ENCODE measurements around the gene ARFGAP1. TPM values are rescaled to one million over a fixed set of nuclear protein-coding genes. Genes with fewer than 3 reads are reported as not detected.

Gene ARFGAP1
- total RNA-seq, 1 experiment from 2014 or later: 207 TPM

- no peak for TF ChIP-seq ATF6 (CRISPR knock-in tag; IDR thresholded peaks at IDR 0.05)
- no peak for TF ChIP-seq ZNF425 (CRISPR knock-in tag; conservative IDR thresholded peaks at IDR 0.05)
- no peak for TF ChIP-seq E2F1 (CRISPR knock-in tag; IDR thresholded peaks at IDR 0.05)
- TF ChIP-seq ZNF671 (CRISPR knock-in tag; IDR thresholded peaks at IDR 0.05): no peak
- TF ChIP-seq ZNF281 (CRISPR knock-in tag; IDR thresholded peaks at IDR 0.05): no peak
Observed at GRCh38 chr20:63333241-63333836, 60.7 kb downstream of the ARFGAP1 start (continued).

GRCh38 chr20:63334356-63334755 is 61.7 kb downstream of the ARFGAP1 start:
- Mint-ChIP-seq H3K4me3 (no peak overlapping the region), H3K27ac (no peak overlapping the region), H3K4me1 (no peaks in the 10 kb centered on the region), H3K9me3 (peaks cover 26% of the 10 kb centered on the region), H3K36me3 (peaks cover 6% of the 10 kb centered on the region), H3K27me3 (ENCODE audit: low read depth) (peaks cover 5% of the 10 kb centered on the region)
- no peak for DNase-seq (ENCODE audit: low spot score)
- TF ChIP-seq ZNF138 (CRISPR knock-in tag; conservative IDR thresholded peaks at IDR 0.05) (no peak), CREB1 (CRISPR knock-in tag; IDR thresholded peaks at IDR 0.05) (no peak), TEAD4 (CRISPR knock-in tag; IDR thresholded peaks at IDR 0.05) (no peak), NFYB (CRISPR knock-in tag; conservative IDR thresholded peaks at IDR 0.05; ENCODE audit: low read depth) (no peak), ATF3 (CRISPR knock-in tag; conservative IDR thresholded peaks at IDR 0.05) (no peak), ZNF317 (CRISPR knock-in tag; IDR thresholded peaks at IDR 0.05; ENCODE audit: borderline replicate concordance, low read depth) (no peak), USF2 (CRISPR knock-in tag; IDR thresholded peaks at IDR 0.05) (no peak), ZNF512 (CRISPR knock-in tag; IDR thresholded peaks at IDR 0.05; ENCODE audit: borderline replicate concordance) (no peak), ZBTB43 (CRISPR knock-in tag; IDR thresholded peaks at IDR 0.05) (no peak), CREM (CRISPR knock-in tag; IDR thresholded peaks at IDR 0.05) (no peak), RELA (CRISPR knock-in tag; IDR thresholded peaks at IDR 0.05; ENCODE audit: borderline replicate concordance) (no peak), SMAD3 (CRISPR knock-in tag; IDR thresholded peaks at IDR 0.05; ENCODE audit: borderline replicate concordance) (no peak), AR (CRISPR knock-in tag; IDR thresholded peaks at IDR 0.05) (no peak)
- ATAC-seq: no peak
- CTCF ChIA-PET: interaction anchor here (0.6 to 1.2 kb wide), 2 partner anchors 162 to 204 kb away, joined by 3 to 4 read pairs; no protein-coding TSS in a partner anchor
- POLR2A ChIA-PET: no interaction called here
